ENCODE results near the gene TTLL13.
"Not testable (repeated sequence)": the region's sequence is repeated elsewhere in the genome, so short reads cannot be mapped to it uniquely, and the experiment has no call there.

Gene TTLL13

GRCh38 chr15:90266485-90266884 is 17.1 kb downstream of the TTLL13 start:
- peak overlapping the region; percentile 90 for H3K4me3 ChIP-seq (ENCODE audit: low read length)
- TF ChIP-seq CTCF (IDR thresholded peaks at IDR 0.05; ENCODE audit: insufficient read depth, low read depth, low read length, missing control alignments): no peak
- DNase-seq (ENCODE audit: low read depth): peak; percentile 25

GRCh38 chr15:90268415-90268814 is 19.1 kb downstream of the TTLL13 start:
- DNase-seq (ENCODE audit: low read depth): no peak
- no peak for TF ChIP-seq CTCF (IDR thresholded peaks at IDR 0.05; ENCODE audit: insufficient read depth, low read depth, low read length, missing control alignments)
- H3K4me3 ChIP-seq (ENCODE audit: low read length): no peak overlapping the region

GRCh38 chr15:90270502-90271150 is 21.3 kb downstream of the TTLL13 start:
- no peak for TF ChIP-seq CTCF (IDR thresholded peaks at IDR 0.05; ENCODE audit: insufficient read depth, low read depth, low read length, missing control alignments)
- DNase-seq (ENCODE audit: low read depth): no peak
- H3K4me3 ChIP-seq (ENCODE audit: low read length): no peak overlapping the region

- DNase-seq (ENCODE audit: low read depth): no peak
- no peak for TF ChIP-seq CTCF (IDR thresholded peaks at IDR 0.05; ENCODE audit: insufficient read depth, low read depth, low read length, missing control alignments)
- no peak overlapping the region for H3K4me3 ChIP-seq (ENCODE audit: low read length)
Measured at GRCh38 chr15:90271459-90272166, 22.3 kb downstream of the TTLL13 start.

GRCh38 chr15:90278467-90278866 is 29.1 kb downstream of the TTLL13 start:
- DNase-seq (ENCODE audit: low read depth); H3K4me3 ChIP-seq (ENCODE audit: low read length): not testable (repeated sequence)

- not testable (repeated sequence) for DNase-seq (ENCODE audit: low read depth); H3K4me3 ChIP-seq (ENCODE audit: low read length)
Measured at GRCh38 chr15:90280743-90281142, 31.4 kb downstream of the TTLL13 start.

GRCh38 chr15:90281637-90282036 is 32.3 kb downstream of the TTLL13 start:
- DNase-seq (ENCODE audit: low read depth): not testable (repeated sequence)

GRCh38 chr15:90286678-90287077 is 37.3 kb downstream of the TTLL13 start:
- DNase-seq (ENCODE audit: low read depth): peak; percentile 57
- H3K4me3 ChIP-seq (ENCODE audit: low read length): no peak overlapping the region
- TF ChIP-seq CTCF (IDR thresholded peaks at IDR 0.05; ENCODE audit: insufficient read depth, low read depth, low read length, missing control alignments): peak; percentile 51

More at GRCh38 chr15:90281637-90282036, 32.3 kb downstream of the TTLL13 start:
- H3K4me3 ChIP-seq (ENCODE audit: low read length): not testable (repeated sequence)
